Gastroesophageal sphincter (tissue), 3 donors: Measurements from ENCODE around the gene CORIN.

Experiments used
- CTCF ChIP-seq, 4 experiments: fragments of 200-600 bp in 2 of 4; fragments of 450-650 bp in 2 of 4; sonication (generic) in 1 of 4; IDR thresholded peaks; one replicate each; pipeline ENCODE4 v1.5.1; 2017 to 2019; ENCODE audit warnings: antibody characterized with exemption in 4 of 4, mild to moderate bottlenecking in 2 of 4, moderate library complexity in 2 of 4
- POLR2A ChIP-seq, 2 donors: fragments of 450-650 bp; IDR thresholded peaks; one replicate each; pipeline ENCODE4 v1.6.1; 2017; ENCODE audit warnings: antibody characterized with exemption in 2 of 2, mild to moderate bottlenecking in 2 of 2, moderate library complexity in 1 of 2

- TF ChIP-seq CTCF (IDR thresholded peaks at IDR 0.05): no peak
- no peak for TF ChIP-seq POLR2A (IDR thresholded peaks at IDR 0.05)
These were observed 100.5 kb downstream of the CORIN start for GRCh38 chr4:47737326-47737725.
